ENCODE results near the gene SPEN. TPM values are rescaled to one million over a fixed set of nuclear protein-coding genes. Genes with fewer than 3 reads are reported as not detected.
"Not testable (repeated sequence)": the region's sequence is repeated elsewhere in the genome, so short reads cannot be mapped to it uniquely, and the experiment has no call there.

SPEN gene
- total RNA-seq, 2 experiments from 2014 or later, result 59.8 to 60.3 TPM

- Mint-ChIP-seq H3K4me3 (no peak overlapping the region), H3K4me1 (ENCODE audit: low read depth) (peaks cover 32% of the 10 kb centered on the region), H3K36me3 (ENCODE audit: low read depth) (peaks cover 53% of the 10 kb centered on the region), H3K9me3 (no peaks in the 10 kb centered on the region), H3K27me3 (no peaks in the 10 kb centered on the region), H3K27ac (no peak overlapping the region)
- intact Hi-C loops (cut with micrococcal nuclease), result no loop called here
- TF ChIP-seq CTCF (IDR thresholded peaks at IDR 0.05), result no peak
- DNase-seq (no peak), ATAC-seq (no peak)
- ChIA-PET CTCF (interaction anchor here (2.4 kb wide), 1 partner anchor 97 kb away, joined by 9 read pairs; no protein-coding TSS in a partner anchor), POLR2A (interaction anchor here (1.3 kb wide), 1 partner anchor 54 kb away, joined by 3 read pairs; no protein-coding TSS in a partner anchor)
Measured at GRCh38 chr1:15911927-15912326, 64.4 kb downstream of the SPEN start.

- H3K4me1 Mint-ChIP-seq (ENCODE audit: low read depth), result peaks cover 41% of the 10 kb centered on the region
- H3K36me3 Mint-ChIP-seq (ENCODE audit: low read depth), result peaks cover 65% of the 10 kb centered on the region
- DNase-seq; intact Hi-C loops (cut with micrococcal nuclease); H3K27ac Mint-ChIP-seq; ATAC-seq; H3K4me3 Mint-ChIP-seq; H3K27me3 Mint-ChIP-seq; H3K9me3 Mint-ChIP-seq: not testable (repeated sequence)
- ChIA-PET POLR2A (interaction anchor here (1.2 kb wide), 1 partner anchor 45 kb away, joined by 4 read pairs; no protein-coding TSS in a partner anchor), CTCF (interaction anchor here (1.3 kb wide), 1 partner anchor 80 kb away, joined by 3 read pairs; no protein-coding TSS in a partner anchor)
Measured at GRCh38 chr1:15913607-15914006, 66.1 kb downstream of the SPEN start.

GRCh38 chr1:15915991-15916390 lies 68.5 kb downstream of the SPEN start:
- Mint-ChIP-seq H3K27me3 (no peaks in the 10 kb centered on the region), H3K9me3 (no peaks in the 10 kb centered on the region), H3K4me3 (peak overlapping the region; percentile 60), H3K4me1 (ENCODE audit: low read depth) (peaks cover 55% of the 10 kb centered on the region), H3K27ac (peak overlapping the region; percentile 80), H3K36me3 (ENCODE audit: low read depth) (peaks cover 64% of the 10 kb centered on the region)
- POLR2A ChIA-PET, result interaction anchor here (0.8 to 2.1 kb wide), 5 partner anchors 53 to 81 kb away, joined by 3 to 7 read pairs (median 3); no protein-coding TSS in a partner anchor
- ATAC-seq (peak; percentile 22), DNase-seq (no peak)
- CTCF ChIA-PET, result interaction anchor here (1.1 to 2.7 kb wide), 5 partner anchors 10 to 124 kb away, joined by 3 to 8 read pairs (median 4); partner anchors contain the start of gene ZBTB17
- no peak for TF ChIP-seq CTCF (IDR thresholded peaks at IDR 0.05)
- intact Hi-C loops (cut with micrococcal nuclease), result loop anchor here (5.0 kb wide), 2 partner anchors 51 to 79 kb away; no protein-coding TSS in a partner anchor

- H3K27me3 Mint-ChIP-seq, result no peaks in the 10 kb centered on the region
- CTCF ChIA-PET, result interaction anchor here (1.1 to 2.7 kb wide), 6 partner anchors 11 to 125 kb away, joined by 3 to 8 read pairs (median 4); partner anchors contain the start of gene ZBTB17
- ATAC-seq, result peak; percentile 42
- peak overlapping the region; percentile 80 for H3K27ac Mint-ChIP-seq
- peaks cover 54% of the 10 kb centered on the region for H3K4me1 Mint-ChIP-seq (ENCODE audit: low read depth)
- no peaks in the 10 kb centered on the region for H3K9me3 Mint-ChIP-seq
- peak; percentile 32 for DNase-seq
- POLR2A ChIA-PET, result interaction anchor here (0.8 to 2.1 kb wide), 5 partner anchors 9 to 82 kb away, joined by 3 to 7 read pairs (median 3); no protein-coding TSS in a partner anchor
- TF ChIP-seq CTCF (IDR thresholded peaks at IDR 0.05), result no peak
- H3K36me3 Mint-ChIP-seq (ENCODE audit: low read depth), result peaks cover 63% of the 10 kb centered on the region
- H3K4me3 Mint-ChIP-seq, result peak overlapping the region; percentile 60
- intact Hi-C loops (cut with micrococcal nuclease), result loop anchor here (5.0 kb wide), 2 partner anchors 51 to 79 kb away; no protein-coding TSS in a partner anchor
Measured at GRCh38 chr1:15916417-15916816, 68.9 kb downstream of the SPEN start.

- CTCF ChIA-PET, result interaction anchor here (1.1 to 2.7 kb wide), 3 partner anchors 60 to 102 kb away, joined by 3 to 8 read pairs (median 4); partner anchors contain the start of gene ZBTB17
- Mint-ChIP-seq H3K4me1 (ENCODE audit: low read depth) (peaks cover 57% of the 10 kb centered on the region), H3K27me3 (no peaks in the 10 kb centered on the region), H3K27ac (peak overlapping the region; percentile 80), H3K36me3 (ENCODE audit: low read depth) (peaks cover 64% of the 10 kb centered on the region), H3K4me3 (peak overlapping the region; percentile 8), H3K9me3 (no peaks in the 10 kb centered on the region)
- intact Hi-C loops (cut with micrococcal nuclease), result loop anchor here (5.0 kb wide), 2 partner anchors 50 to 80 kb away; no protein-coding TSS in a partner anchor
- no peak for TF ChIP-seq CTCF (IDR thresholded peaks at IDR 0.05)
- POLR2A ChIA-PET, result interaction anchor here (0.9 to 2.1 kb wide), 4 partner anchors 9 to 82 kb away, joined by 3 to 7 read pairs (median 4); no protein-coding TSS in a partner anchor
- DNase-seq, result no peak
- ATAC-seq, result no peak
Measured at GRCh38 chr1:15916916-15917315, 69.4 kb downstream of the SPEN start.
